Measurements from ENCODE around the gene DPF1. TPM values are rescaled to one million over a fixed set of nuclear protein-coding genes. Genes with fewer than 3 reads are reported as not detected.
A peak's percentile ranks its signal among the peaks of the same experiment; 100 is the strongest.
"Not testable (repeated sequence)": the region's sequence is repeated elsewhere in the genome, so short reads cannot be mapped to it uniquely, and the experiment has no call there.

The DPF1 gene
- total RNA-seq, 1 donor from 2014 or later = not detected

DNA sequence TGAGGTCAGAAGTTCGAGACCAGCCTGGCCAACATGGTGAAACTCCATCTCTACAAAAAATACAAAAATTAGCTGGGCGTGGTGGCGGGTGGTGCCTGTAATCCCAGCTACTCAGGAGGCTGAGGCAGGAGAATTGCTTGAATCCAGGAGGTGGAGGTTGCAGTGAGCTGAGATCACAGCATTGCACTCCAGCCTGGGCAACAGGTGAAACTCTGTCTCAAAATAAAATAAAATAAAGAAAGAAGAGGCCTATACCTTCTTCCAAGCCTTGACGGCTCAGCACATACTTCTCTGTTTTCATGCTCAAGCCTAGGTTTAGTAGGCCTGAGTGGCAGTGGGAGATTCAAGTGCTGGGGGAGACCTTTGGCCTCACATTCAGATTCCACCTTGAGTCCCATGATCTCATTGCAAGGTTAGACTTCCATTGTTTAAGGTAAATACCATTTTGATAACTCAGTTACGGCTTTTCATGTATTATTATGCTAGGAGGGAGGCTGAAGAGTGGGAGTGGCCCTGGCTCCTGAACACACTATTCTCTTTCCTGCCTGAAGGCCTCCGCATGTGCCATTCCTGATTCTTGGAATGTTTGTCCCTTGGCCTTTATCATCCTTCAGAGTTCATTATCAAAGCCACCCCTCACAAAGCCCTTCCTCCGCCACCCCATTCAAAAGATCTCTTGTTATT, 38.7 kb upstream of the DPF1 start:
- intact Hi-C loops (cut with DNase I) = no loop called here
- H3K9me3 ChIP-seq = no peaks in the 10 kb centered on the region
- TF ChIP-seq, protein P1, sequence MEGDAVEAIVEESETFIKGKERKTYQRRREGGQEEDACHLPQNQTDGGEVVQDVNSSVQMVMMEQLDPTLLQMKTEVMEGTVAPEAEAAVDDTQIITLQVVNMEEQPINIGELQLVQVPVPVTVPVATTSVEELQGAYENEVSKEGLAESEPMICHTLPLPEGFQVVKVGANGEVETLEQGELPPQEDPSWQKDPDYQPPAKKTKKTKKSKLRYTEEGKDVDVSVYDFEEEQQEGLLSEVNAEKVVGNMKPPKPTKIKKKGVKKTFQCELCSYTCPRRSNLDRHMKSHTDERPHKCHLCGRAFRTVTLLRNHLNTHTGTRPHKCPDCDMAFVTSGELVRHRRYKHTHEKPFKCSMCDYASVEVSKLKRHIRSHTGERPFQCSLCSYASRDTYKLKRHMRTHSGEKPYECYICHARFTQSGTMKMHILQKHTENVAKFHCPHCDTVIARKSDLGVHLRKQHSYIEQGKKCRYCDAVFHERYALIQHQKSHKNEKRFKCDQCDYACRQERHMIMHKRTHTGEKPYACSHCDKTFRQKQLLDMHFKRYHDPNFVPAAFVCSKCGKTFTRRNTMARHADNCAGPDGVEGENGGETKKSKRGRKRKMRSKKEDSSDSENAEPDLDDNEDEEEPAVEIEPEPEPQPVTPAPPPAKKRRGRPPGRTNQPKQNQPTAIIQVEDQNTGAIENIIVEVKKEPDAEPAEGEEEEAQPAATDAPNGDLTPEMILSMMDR (IDR thresholded peaks at IDR 0.05) = no peak
- no peaks in the 10 kb centered on the region for H3K27me3 ChIP-seq
- H3K27ac ChIP-seq = peak overlapping the region; percentile 98
- H3K4me1 ChIP-seq = peaks cover 7 to 28% of the 10 kb centered on the region in 2 donors
- H3K36me3 ChIP-seq = no peaks in the 10 kb centered on the region
- DNase-seq (ENCODE audit: low spot score in 2 of 2) = no peak
- no peak overlapping the region for H3K4me3 ChIP-seq

GRCh38 chr19:38261942-38262341, 37.9 kb upstream of the DPF1 start:
- H3K9me3 ChIP-seq; DNase-seq (ENCODE audit: low spot score in 2 of 2); H3K27ac ChIP-seq; H3K36me3 ChIP-seq; H3K4me3 ChIP-seq; intact Hi-C loops (cut with DNase I); H3K27me3 ChIP-seq: not testable (repeated sequence)
- peaks cover 7 to 21% of the 10 kb centered on the region in 2 donors for H3K4me1 ChIP-seq

DNA sequence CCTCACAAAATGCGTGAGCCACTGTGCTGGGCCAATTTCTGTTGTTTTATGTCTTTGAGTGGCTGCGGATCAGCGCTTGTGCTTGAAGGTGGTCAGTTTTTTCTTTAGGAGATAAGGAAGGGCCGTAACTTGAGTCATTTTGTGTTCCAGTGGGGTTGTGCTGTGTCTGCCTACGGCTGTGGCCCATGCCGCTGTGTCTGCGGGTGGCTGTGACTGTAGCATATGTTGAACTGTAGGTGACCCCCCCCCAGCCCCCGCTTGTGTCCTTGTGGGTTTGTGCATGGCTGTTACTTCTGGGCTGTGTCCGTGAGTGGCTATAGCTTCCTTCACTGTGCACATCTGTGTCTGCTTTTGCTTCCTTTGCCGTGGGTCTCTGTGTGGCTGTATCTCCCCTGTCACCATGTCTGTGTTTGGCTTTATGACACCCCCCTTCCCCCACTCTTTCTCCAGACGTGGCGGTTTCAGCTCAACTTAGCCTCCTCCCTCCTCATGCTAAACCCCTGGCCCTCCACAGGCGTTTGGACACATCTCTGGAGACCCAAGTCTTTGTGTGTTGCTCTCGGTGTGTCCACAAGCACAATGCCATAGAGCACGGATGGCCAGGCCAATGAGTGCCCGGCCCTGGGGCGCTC, 31.5 kb upstream of the DPF1 start:
- TF ChIP-seq, protein P1 (IDR thresholded peaks at IDR 0.05) = no peak
- Histone ChIP-seq H3K36me3 (peaks cover 0 to 9% of the 10 kb centered on the region in 2 donors), H3K27me3 (no peaks in the 10 kb centered on the region), H3K9me3 (no peaks in the 10 kb centered on the region), H3K4me3 (peak overlapping the region; percentile 89 to 90), H3K4me1 (peaks cover 15 to 26% of the 10 kb centered on the region in 2 donors), H3K27ac (peak overlapping the region; percentile 90 to 99)
- DNase-seq (ENCODE audit: low spot score in 2 of 2) = no peak
- intact Hi-C loops (cut with DNase I) = loop anchor here (1.0 to 2.0 kb wide), 2 partner anchors 9 to 13 kb away; partner anchors contain the start of gene SPINT2

DNA sequence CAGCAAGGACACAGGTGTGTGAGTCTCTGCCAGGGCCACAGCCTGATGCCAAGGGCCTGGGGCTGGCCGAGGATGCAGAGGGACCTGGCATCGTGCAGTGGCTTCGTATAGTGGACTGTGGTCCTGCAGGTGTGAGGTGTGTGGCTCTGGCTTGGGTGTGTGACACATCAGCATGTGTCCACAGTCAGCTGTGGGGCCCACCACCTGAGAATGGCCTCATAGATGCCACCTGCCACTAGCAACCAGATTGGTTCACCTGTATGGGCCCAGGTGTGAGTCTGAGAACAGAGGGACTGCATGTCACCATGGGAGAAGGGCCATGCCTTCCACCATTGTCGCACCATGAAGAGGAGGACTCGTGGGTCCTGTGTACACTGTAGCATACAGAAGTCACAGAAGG, 29.8 kb upstream of the DPF1 start:
- Histone ChIP-seq H3K27ac (peak overlapping the region; percentile 90 to 99), H3K9me3 (no peaks in the 10 kb centered on the region), H3K4me3 (peak overlapping the region; percentile 89 to 90), H3K27me3 (no peaks in the 10 kb centered on the region), H3K4me1 (peaks cover 16 to 37% of the 10 kb centered on the region in 2 donors), H3K36me3 (peaks cover 4 to 21% of the 10 kb centered on the region in 2 donors)
- DNase-seq (ENCODE audit: low spot score in 2 of 2) = no peak
- intact Hi-C loops (cut with DNase I) = loop anchor here (1.0 to 5.0 kb wide), 3 partner anchors 8 to 1159 kb away; partner anchors contain the start of gene PLEKHG2
- TF ChIP-seq, protein P1 (IDR thresholded peaks at IDR 0.05) = no peak

GRCh38 chr19:38252941-38253691, 29.1 kb upstream of the DPF1 start:
- TF ChIP-seq, protein P1 (IDR thresholded peaks at IDR 0.05) = no peak
- Histone ChIP-seq H3K4me3 (peak overlapping the region; percentile 89 to 90), H3K9me3 (no peaks in the 10 kb centered on the region), H3K36me3 (peaks cover 4 to 25% of the 10 kb centered on the region in 2 donors), H3K4me1 (peaks cover 19 to 44% of the 10 kb centered on the region in 2 donors), H3K27ac (peak overlapping the region; percentile 90 to 99), H3K27me3 (no peaks in the 10 kb centered on the region)
- peak; percentile 18 to 90 for DNase-seq (ENCODE audit: low spot score in 2 of 2)
- intact Hi-C loops (cut with DNase I) = loop anchor here (1.0 to 5.0 kb wide), 3 partner anchors 8 to 1159 kb away; partner anchors contain the start of gene PLEKHG2

Data from ascending aorta (tissue), 2 donors.